Liver (tissue), 3 donors: ENCODE measurements around the gene LRRC26.

ENCODE experiments used
- EGR1 ChIP-seq, 2 donors: IDR thresholded peaks; 2 replicates each; pipeline ENCODE4 v1.6.1; 2016 to 2018; ENCODE audit warnings: antibody characterized with exemption in 2 of 2, low read depth in 2 of 2
- FOXA1 ChIP-seq: IDR thresholded peaks from 2 replicates; pipeline ENCODE4 v1.6.1; 2016; ENCODE audit warnings: antibody characterized with exemption
- FOXA2 ChIP-seq: IDR thresholded peaks from 2 replicates; pipeline ENCODE4 v1.6.1; 2016; ENCODE audit warnings: antibody characterized with exemption
- RAD21 ChIP-seq, 2 donors: IDR thresholded peaks; 2 replicates each; pipeline ENCODE4 v1.6.1; 2016; ENCODE audit warnings: antibody characterized with exemption in 2 of 2, mild to moderate bottlenecking in 2 of 2
- RXRA ChIP-seq, 2 donors: IDR thresholded peaks; 2 replicates each; pipeline ENCODE4 v1.6.1; 2017 to 2018; ENCODE audit warnings: antibody characterized with exemption in 2 of 2, mild to moderate bottlenecking in 1 of 2
- SP1 ChIP-seq: IDR thresholded peaks from 2 replicates; pipeline ENCODE4 v1.6.1; 2018; ENCODE audit warnings: antibody characterized with exemption, mild to moderate bottlenecking
- YY1 ChIP-seq: IDR thresholded peaks from 2 replicates; pipeline ENCODE4 v1.6.1; 2016; ENCODE audit warnings: antibody characterized with exemption, mild to moderate bottlenecking
- TF ChIP-seq, protein P1 (sequence below): fragments of 150-350 bp; IDR thresholded peaks from 2 replicates; pipeline ENCODE4 v1.5.1; 2017; ENCODE audit warnings: improper control_type of control experiment, low read depth, low read length; ENCODE audit not compliant: missing input control
- TF ChIP-seq, protein P2 (sequence below): IDR thresholded peaks from 2 replicates; pipeline ENCODE4 v1.6.1; 2016; ENCODE audit warnings: antibody characterized with exemption
- TF ChIP-seq, protein P3 (sequence below): IDR thresholded peaks from 2 replicates; pipeline ENCODE4 v1.6.1; 2016; ENCODE audit warnings: antibody characterized with exemption
- TF ChIP-seq, protein P4 (sequence below): IDR thresholded peaks from 2 replicates; pipeline ENCODE4 v1.6.1; 2016; ENCODE audit warnings: antibody characterized with exemption, mild to moderate bottlenecking
- TF ChIP-seq, protein P5 (sequence below): IDR thresholded peaks from 2 replicates; pipeline ENCODE4 v1.6.1; 2016; ENCODE audit warnings: antibody characterized with exemption
- donor health status: healthy.
- donor health status: healthy.

DNA sequence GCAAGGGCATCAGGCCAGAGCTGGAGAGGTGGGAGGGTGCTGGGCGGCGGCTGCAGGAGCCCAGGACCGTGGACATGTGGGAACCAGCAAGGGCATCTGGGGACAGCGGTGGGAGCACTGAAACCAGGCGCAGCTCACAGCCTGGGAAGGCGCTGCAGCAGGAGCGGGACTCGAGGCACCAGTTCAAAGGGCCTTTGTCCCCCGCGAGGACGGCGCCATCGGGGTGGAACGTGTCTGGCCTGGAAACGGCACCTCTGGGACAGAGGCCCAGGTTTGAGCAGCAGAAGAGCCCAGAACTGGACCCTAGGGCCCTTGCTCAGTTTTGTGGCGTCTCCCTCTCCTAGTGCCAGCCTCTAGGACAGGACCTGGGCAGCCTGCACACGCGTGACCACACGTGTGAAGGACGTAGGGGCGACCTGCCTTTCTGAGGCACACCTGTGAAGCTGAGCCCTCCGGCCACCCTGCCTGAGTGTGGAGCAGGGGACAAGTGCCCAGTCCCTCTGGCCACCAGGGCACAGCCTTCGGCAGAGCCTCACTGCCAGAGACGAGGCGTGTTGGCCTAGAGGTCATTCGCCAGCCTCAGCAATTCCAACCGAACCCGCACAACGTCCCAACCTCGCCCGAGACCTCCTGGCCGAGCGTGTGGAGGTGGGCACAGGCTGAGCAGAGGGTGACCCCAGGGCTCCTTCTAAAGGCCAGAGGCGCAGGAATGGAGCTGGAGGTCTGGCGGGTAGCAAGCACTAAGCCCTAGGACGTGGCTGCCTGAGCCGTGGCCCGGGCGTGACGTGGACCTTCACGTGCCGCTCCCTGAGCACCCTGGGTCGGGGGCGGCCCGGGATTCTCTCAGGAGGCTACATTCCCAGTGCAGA lies 4.2 kb upstream of the LRRC26 start:
- TF ChIP-seq FOXA2 (no peak), EGR1 (IDR thresholded peaks at IDR 0.05; ENCODE audit: low read depth in 2 of 2) (no peak), YY1 (no peak), FOXA1 (no peak), SP1 (no peak), RXRA (IDR thresholded peaks at IDR 0.05) (no peak), RAD21 (IDR thresholded peaks at IDR 0.05) (no peak)
- TF ChIP-seq, protein P1, sequence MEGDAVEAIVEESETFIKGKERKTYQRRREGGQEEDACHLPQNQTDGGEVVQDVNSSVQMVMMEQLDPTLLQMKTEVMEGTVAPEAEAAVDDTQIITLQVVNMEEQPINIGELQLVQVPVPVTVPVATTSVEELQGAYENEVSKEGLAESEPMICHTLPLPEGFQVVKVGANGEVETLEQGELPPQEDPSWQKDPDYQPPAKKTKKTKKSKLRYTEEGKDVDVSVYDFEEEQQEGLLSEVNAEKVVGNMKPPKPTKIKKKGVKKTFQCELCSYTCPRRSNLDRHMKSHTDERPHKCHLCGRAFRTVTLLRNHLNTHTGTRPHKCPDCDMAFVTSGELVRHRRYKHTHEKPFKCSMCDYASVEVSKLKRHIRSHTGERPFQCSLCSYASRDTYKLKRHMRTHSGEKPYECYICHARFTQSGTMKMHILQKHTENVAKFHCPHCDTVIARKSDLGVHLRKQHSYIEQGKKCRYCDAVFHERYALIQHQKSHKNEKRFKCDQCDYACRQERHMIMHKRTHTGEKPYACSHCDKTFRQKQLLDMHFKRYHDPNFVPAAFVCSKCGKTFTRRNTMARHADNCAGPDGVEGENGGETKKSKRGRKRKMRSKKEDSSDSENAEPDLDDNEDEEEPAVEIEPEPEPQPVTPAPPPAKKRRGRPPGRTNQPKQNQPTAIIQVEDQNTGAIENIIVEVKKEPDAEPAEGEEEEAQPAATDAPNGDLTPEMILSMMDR: no peak
- TF ChIP-seq, protein P2, sequence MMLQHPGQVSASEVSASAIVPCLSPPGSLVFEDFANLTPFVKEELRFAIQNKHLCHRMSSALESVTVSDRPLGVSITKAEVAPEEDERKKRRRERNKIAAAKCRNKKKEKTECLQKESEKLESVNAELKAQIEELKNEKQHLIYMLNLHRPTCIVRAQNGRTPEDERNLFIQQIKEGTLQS: no peak
- TF ChIP-seq, protein P3, sequence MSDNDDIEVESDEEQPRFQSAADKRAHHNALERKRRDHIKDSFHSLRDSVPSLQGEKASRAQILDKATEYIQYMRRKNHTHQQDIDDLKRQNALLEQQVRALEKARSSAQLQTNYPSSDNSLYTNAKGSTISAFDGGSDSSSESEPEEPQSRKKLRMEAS: no peak
- TF ChIP-seq, protein P4, sequence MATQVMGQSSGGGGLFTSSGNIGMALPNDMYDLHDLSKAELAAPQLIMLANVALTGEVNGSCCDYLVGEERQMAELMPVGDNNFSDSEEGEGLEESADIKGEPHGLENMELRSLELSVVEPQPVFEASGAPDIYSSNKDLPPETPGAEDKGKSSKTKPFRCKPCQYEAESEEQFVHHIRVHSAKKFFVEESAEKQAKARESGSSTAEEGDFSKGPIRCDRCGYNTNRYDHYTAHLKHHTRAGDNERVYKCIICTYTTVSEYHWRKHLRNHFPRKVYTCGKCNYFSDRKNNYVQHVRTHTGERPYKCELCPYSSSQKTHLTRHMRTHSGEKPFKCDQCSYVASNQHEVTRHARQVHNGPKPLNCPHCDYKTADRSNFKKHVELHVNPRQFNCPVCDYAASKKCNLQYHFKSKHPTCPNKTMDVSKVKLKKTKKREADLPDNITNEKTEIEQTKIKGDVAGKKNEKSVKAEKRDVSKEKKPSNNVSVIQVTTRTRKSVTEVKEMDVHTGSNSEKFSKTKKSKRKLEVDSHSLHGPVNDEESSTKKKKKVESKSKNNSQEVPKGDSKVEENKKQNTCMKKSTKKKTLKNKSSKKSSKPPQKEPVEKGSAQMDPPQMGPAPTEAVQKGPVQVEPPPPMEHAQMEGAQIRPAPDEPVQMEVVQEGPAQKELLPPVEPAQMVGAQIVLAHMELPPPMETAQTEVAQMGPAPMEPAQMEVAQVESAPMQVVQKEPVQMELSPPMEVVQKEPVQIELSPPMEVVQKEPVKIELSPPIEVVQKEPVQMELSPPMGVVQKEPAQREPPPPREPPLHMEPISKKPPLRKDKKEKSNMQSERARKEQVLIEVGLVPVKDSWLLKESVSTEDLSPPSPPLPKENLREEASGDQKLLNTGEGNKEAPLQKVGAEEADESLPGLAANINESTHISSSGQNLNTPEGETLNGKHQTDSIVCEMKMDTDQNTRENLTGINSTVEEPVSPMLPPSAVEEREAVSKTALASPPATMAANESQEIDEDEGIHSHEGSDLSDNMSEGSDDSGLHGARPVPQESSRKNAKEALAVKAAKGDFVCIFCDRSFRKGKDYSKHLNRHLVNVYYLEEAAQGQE: no peak
- TF ChIP-seq, protein P5, sequence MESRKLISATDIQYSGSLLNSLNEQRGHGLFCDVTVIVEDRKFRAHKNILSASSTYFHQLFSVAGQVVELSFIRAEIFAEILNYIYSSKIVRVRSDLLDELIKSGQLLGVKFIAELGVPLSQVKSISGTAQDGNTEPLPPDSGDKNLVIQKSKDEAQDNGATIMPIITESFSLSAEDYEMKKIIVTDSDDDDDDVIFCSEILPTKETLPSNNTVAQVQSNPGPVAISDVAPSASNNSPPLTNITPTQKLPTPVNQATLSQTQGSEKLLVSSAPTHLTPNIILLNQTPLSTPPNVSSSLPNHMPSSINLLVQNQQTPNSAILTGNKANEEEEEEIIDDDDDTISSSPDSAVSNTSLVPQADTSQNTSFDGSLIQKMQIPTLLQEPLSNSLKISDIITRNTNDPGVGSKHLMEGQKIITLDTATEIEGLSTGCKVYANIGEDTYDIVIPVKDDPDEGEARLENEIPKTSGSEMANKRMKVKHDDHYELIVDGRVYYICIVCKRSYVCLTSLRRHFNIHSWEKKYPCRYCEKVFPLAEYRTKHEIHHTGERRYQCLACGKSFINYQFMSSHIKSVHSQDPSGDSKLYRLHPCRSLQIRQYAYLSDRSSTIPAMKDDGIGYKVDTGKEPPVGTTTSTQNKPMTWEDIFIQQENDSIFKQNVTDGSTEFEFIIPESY: no peak
